Liver (tissue), 3 donors: ENCODE results near the gene STX17.

Experiments used
- CTCF ChIP-seq: fragments of 150-350 bp; IDR thresholded peaks from 2 replicates; pipeline ENCODE4 v1.5.1; 2017; ENCODE audit warnings: improper control_type of control experiment, low read depth, low read length; ENCODE audit not compliant: missing input control
- GABPA ChIP-seq, 2 donors: IDR thresholded peaks in 1 of 2; conservative IDR thresholded peaks in 1 of 2; 2 replicates each; pipeline ENCODE4 v1.6.1; 2016; ENCODE audit warnings: antibody characterized with exemption in 2 of 2, mild to moderate bottlenecking in 1 of 2, moderate library complexity in 1 of 2
- MAX ChIP-seq: IDR thresholded peaks from 2 replicates; pipeline ENCODE4 v1.6.1; 2016; ENCODE audit warnings: antibody characterized with exemption
- RAD21 ChIP-seq, 2 donors: IDR thresholded peaks; 2 replicates each; pipeline ENCODE4 v1.6.1; 2016; ENCODE audit warnings: antibody characterized with exemption in 2 of 2, mild to moderate bottlenecking in 2 of 2
- RXRA ChIP-seq, 2 donors: IDR thresholded peaks; 2 replicates each; pipeline ENCODE4 v1.6.1; 2017 to 2018; ENCODE audit warnings: antibody characterized with exemption in 2 of 2, mild to moderate bottlenecking in 1 of 2
- TAF1 ChIP-seq: conservative IDR thresholded peaks from 2 replicates; pipeline ENCODE4 v1.6.1; 2016; ENCODE audit warnings: antibody characterized with exemption, mild to moderate bottlenecking
- YY1 ChIP-seq: IDR thresholded peaks from 2 replicates; pipeline ENCODE4 v1.6.1; 2016; ENCODE audit warnings: antibody characterized with exemption, mild to moderate bottlenecking
- TF ChIP-seq, protein P1 (sequence below): IDR thresholded peaks from 2 replicates; pipeline ENCODE4 v1.6.1; 2016; ENCODE audit warnings: antibody characterized with exemption, mild to moderate bottlenecking
- donor health status: healthy.
- donor health status: healthy.

DNA sequence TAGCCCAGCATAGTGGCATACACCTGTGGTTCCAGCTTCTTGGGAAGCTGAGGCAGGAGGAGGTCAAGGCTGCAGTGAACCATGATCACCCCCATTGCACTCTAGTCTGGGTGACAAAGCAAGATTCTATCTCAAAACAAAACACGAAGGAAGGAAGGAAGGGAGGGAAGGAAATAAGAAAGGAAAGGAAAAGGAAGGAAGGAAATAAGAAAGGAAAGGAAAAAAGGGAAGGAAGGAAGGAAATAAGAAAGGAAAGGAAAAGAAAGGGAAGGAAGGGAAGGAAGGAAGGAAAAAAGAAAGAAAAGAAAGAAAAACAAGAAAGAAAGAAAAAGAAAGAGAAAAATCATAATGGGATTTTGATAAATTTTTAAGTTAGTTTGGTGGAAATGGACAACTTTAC lies 3.1 kb upstream of the STX17 start:
- no peak for TF ChIP-seq GABPA (IDR thresholded peaks at IDR 0.05 in 1 of 2, conservative IDR thresholded peaks at IDR 0.05 in 1 of 2)
- TF ChIP-seq CTCF: no peak
- no peak for TF ChIP-seq MAX
- TF ChIP-seq TAF1: no peak
- TF ChIP-seq, protein P1, sequence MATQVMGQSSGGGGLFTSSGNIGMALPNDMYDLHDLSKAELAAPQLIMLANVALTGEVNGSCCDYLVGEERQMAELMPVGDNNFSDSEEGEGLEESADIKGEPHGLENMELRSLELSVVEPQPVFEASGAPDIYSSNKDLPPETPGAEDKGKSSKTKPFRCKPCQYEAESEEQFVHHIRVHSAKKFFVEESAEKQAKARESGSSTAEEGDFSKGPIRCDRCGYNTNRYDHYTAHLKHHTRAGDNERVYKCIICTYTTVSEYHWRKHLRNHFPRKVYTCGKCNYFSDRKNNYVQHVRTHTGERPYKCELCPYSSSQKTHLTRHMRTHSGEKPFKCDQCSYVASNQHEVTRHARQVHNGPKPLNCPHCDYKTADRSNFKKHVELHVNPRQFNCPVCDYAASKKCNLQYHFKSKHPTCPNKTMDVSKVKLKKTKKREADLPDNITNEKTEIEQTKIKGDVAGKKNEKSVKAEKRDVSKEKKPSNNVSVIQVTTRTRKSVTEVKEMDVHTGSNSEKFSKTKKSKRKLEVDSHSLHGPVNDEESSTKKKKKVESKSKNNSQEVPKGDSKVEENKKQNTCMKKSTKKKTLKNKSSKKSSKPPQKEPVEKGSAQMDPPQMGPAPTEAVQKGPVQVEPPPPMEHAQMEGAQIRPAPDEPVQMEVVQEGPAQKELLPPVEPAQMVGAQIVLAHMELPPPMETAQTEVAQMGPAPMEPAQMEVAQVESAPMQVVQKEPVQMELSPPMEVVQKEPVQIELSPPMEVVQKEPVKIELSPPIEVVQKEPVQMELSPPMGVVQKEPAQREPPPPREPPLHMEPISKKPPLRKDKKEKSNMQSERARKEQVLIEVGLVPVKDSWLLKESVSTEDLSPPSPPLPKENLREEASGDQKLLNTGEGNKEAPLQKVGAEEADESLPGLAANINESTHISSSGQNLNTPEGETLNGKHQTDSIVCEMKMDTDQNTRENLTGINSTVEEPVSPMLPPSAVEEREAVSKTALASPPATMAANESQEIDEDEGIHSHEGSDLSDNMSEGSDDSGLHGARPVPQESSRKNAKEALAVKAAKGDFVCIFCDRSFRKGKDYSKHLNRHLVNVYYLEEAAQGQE: no peak
- no peak for TF ChIP-seq RXRA (IDR thresholded peaks at IDR 0.05)
- no peak for TF ChIP-seq RAD21 (IDR thresholded peaks at IDR 0.05)
- no peak for TF ChIP-seq YY1
